NT2/D1 (cell line): ENCODE results near the gene ANKRD60.

Experiments
- DNase-seq: peaks from one replicate; pipeline ENCODE4 v3.0.0-alpha.2; 2011; ENCODE audit warnings: low read depth, low spot score
- H3K27me3 ChIP-seq: 2 replicates; pipeline ENCODE4 v1.6.0; 2011; ENCODE audit warnings: mild to moderate bottlenecking; ENCODE audit not compliant: insufficient read length, insufficient read depth
- H3K36me3 ChIP-seq: 2 replicates; pipeline ENCODE4 v1.6.1; 2011; ENCODE audit warnings: mild to moderate bottlenecking, low read length, mixed read lengths; ENCODE audit not compliant: insufficient read depth, insufficient read length
- H3K4me1 ChIP-seq: 2 replicates; pipeline ENCODE4 v1.5.1; 2011; ENCODE audit not compliant: insufficient read depth, insufficient read length
- H3K4me3 ChIP-seq: 2 replicates; pipeline ENCODE4 v1.5.1; 2011; ENCODE audit warnings: low read depth; ENCODE audit not compliant: insufficient read length
- H3K9ac ChIP-seq: 2 replicates; pipeline ENCODE4 v1.6.0; 2011; ENCODE audit warnings: low read depth; ENCODE audit not compliant: insufficient read length
- H3K9me3 ChIP-seq: 2 replicates; pipeline ENCODE4 v1.5.1; 2011; ENCODE audit warnings: mild to moderate bottlenecking, low read length; ENCODE audit not compliant: insufficient read depth
- SUZ12 ChIP-seq: IDR thresholded peaks from 2 replicates; pipeline ENCODE4 v1.6.1; 2011; ENCODE audit not compliant: insufficient read length, insufficient read depth; ENCODE audit errors: extremely low read depth
- YY1 ChIP-seq: IDR thresholded peaks from 2 replicates; pipeline ENCODE4 v1.6.1; 2011; ENCODE audit not compliant: insufficient read length, insufficient read depth
- ZNF274 ChIP-seq: IDR thresholded peaks from 2 replicates; pipeline ENCODE4 v1.6.1; 2011; ENCODE audit warnings: mild to moderate bottlenecking, low read depth, low read length

ANKRD60 gene

GRCh38 chr20:58174708-58175280, 53.7 kb downstream of the ANKRD60 start:
- Histone ChIP-seq H3K27me3 (peaks cover 21% of the 10 kb centered on the region), H3K4me3 (peak overlapping the region; percentile 48), H3K9me3 (no peaks in the 10 kb centered on the region), H3K36me3 (no peaks in the 10 kb centered on the region), H3K9ac (peak overlapping the region; percentile 42), H3K4me1 (peaks cover 7% of the 10 kb centered on the region)
- no peak for DNase-seq
- no peak for TF ChIP-seq YY1
- TF ChIP-seq SUZ12: no peak
- no peak for TF ChIP-seq ZNF274

DNA sequence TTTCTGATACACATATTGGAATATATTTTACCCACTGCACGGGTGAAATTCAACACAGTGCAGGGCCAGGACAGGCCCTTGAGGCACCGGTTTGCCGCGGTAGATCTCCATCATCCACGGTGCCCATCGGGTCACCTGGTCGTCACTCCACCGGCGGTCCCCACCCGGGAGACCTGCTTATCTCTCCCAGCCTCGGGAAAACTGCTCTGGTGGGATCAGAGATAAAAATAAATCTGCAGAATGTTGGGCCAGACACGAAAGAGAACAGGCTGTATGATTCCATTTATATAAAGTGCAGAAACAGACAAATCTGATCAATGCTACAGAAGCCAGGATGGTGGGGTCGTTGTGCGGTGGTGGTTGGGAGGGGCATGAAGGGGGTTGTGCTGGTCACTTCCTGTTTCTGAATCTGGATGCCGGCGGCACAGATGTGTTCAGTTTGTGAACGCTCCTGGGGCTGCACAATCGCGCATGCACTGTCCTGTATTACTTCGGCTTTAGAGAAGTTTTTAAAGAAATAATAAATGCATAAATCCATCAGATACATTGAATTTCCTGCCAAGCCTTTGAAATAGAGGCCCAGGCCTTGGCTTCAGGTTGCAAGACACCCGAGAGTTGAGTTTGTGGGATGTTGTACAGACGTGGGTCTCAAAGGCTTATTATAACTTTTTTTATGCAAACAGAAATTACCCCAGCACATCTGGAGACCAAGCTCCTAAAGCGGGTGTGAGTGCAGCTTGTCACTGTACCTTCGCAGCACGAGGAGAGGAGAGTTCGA, 54.3 kb downstream of the ANKRD60 start:
- TF ChIP-seq SUZ12 (no peak), YY1 (no peak), ZNF274 (no peak)
- Histone ChIP-seq H3K27me3 (peaks cover 15% of the 10 kb centered on the region), H3K9ac (peak overlapping the region; percentile 42), H3K4me3 (no peak overlapping the region), H3K9me3 (no peaks in the 10 kb centered on the region), H3K4me1 (peaks cover 6% of the 10 kb centered on the region), H3K36me3 (no peaks in the 10 kb centered on the region)
- no peak for DNase-seq

DNA sequence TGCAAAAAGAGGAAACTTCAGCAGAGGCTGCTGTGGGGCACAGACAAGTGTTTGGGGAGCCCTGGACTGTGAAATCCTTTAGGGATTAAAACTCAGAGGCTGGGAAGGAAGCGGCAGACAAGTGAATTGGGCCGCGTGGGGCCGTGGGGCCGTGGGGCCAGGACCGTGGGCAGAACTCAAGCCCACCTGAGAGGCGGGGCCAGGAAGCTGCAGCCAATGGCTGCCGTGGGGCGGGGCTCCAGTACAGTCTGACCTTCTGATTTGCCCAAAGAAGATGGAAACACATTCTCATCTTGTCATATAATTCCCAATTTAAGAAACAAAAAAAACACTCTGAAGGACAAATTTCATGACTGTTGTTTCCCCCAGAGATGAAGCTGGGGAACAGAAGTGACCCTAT, 55.4 kb downstream of the ANKRD60 start:
- no peak for DNase-seq
- no peak overlapping the region for H3K4me3 ChIP-seq
- H3K9me3 ChIP-seq: no peaks in the 10 kb centered on the region
- H3K9ac ChIP-seq: no peak overlapping the region
- H3K27me3 ChIP-seq: peaks cover 4% of the 10 kb centered on the region
- TF ChIP-seq ZNF274 (no peak), SUZ12 (no peak), YY1 (no peak)
- H3K36me3 ChIP-seq: no peaks in the 10 kb centered on the region
- H3K4me1 ChIP-seq: peaks cover 6% of the 10 kb centered on the region

DNA sequence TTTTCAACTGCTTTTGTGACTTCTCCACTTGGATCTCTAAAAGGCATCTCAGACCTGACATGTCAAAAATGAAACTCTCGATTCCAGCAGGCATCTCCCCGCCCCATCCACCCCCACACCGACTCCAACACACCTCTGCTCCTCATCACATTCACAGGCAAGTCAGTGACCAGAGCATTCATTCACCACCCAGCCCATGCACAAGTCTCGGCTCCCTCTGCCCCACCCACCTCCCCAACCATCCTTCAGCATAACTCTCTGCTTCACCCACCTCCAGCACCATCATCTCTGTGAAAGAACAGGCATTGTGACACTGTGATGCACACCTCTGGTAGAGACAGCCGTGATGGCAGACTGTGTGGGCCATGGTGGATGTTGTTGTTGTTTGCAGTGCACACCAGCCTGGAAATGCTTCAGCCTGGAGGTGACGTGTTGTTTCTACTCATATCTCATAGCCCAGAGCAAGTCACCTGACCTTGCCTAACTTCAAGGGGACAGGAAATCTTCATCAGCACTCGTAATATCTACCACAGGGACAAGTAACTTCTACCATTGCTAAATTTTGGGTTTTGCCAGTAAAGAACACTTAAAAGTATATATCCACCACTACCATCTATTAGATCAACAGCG, 56.5 kb downstream of the ANKRD60 start:
- TF ChIP-seq YY1 (no peak), SUZ12 (no peak), ZNF274 (no peak)
- DNase-seq: no peak
- Histone ChIP-seq H3K36me3 (no peaks in the 10 kb centered on the region), H3K9ac (no peak overlapping the region), H3K9me3 (no peaks in the 10 kb centered on the region), H3K4me1 (peaks cover 6% of the 10 kb centered on the region), H3K27me3 (no peaks in the 10 kb centered on the region), H3K4me3 (no peak overlapping the region)

GRCh38 chr20:58169450-58169849, 59.0 kb downstream of the ANKRD60 start:
- Histone ChIP-seq H3K4me3 (no peak overlapping the region), H3K4me1 (no peaks in the 10 kb centered on the region), H3K36me3 (no peaks in the 10 kb centered on the region), H3K9me3 (peaks cover 4% of the 10 kb centered on the region; the same call in 1 of the 2 replicates), H3K27me3 (no peaks in the 10 kb centered on the region), H3K9ac (no peak overlapping the region)
- no peak for DNase-seq
- TF ChIP-seq ZNF274 (no peak), SUZ12 (no peak), YY1 (no peak)

GRCh38 chr20:58168843-58169242, 59.6 kb downstream of the ANKRD60 start:
- no peak overlapping the region for H3K4me3 ChIP-seq
- no peak for DNase-seq
- no peaks in the 10 kb centered on the region for H3K36me3 ChIP-seq
- H3K9ac ChIP-seq: no peak overlapping the region
- no peaks in the 10 kb centered on the region for H3K27me3 ChIP-seq
- H3K9me3 ChIP-seq: peaks cover 4% of the 10 kb centered on the region; the same call in 1 of the 2 replicates
- no peaks in the 10 kb centered on the region for H3K4me1 ChIP-seq
- TF ChIP-seq YY1 (no peak), ZNF274 (no peak), SUZ12 (no peak)

DNA sequence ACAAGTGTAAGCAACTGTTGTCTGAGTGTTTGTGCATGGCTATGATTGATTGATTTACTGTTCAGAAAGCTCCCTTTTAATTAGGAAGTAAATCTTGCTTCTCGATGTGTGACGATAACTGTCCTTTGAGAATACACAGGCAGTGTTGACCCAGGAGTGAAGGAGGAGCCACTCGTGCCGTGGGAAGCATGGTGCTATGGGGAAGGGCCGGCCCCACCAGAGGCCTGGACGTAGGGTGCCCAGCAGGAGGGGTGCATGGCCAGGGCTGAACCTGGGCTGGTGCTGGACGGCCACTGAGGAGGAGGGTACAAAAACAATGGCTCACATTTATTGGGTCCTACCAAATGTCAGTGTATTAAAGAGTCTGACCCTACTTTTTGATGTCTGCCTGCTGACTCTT, 60.7 kb downstream of the ANKRD60 start:
- no peaks in the 10 kb centered on the region for H3K27me3 ChIP-seq
- TF ChIP-seq ZNF274 (no peak), YY1 (no peak), SUZ12 (no peak)
- H3K4me1 ChIP-seq: no peaks in the 10 kb centered on the region
- H3K9me3 ChIP-seq: peaks cover 4% of the 10 kb centered on the region; the same call in 1 of the 2 replicates
- H3K4me3 ChIP-seq: no peak overlapping the region
- H3K36me3 ChIP-seq: no peaks in the 10 kb centered on the region
- no peak overlapping the region for H3K9ac ChIP-seq
- no peak for DNase-seq
